Measurements from ENCODE around the gene ASIP. TPM values are rescaled to one million over a fixed set of nuclear protein-coding genes. Genes with fewer than 3 reads are reported as not detected.

ASIP gene
- total RNA-seq, 1 experiment from 2014 or later, result not detected

DNA sequence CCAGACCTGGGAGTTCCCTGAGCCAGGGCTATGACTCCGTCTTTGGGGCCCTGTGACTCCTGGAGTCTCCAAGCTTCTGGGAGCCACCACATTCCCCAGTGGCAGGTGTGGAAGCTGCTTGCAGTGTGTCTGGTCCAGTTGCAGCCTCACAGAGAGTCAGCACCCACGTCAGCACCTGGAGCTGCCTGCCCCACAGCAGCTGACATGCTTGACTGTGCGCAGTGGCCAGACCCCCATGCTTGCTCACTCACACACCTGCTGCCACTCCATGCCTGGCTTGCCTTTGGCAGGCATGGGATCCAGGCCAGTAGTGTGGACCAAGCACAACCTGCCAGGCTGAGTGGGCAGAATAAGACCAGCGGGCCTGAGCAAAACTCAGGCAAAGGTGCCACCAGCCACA is 31.0 kb upstream of the ASIP start:
- Mint-ChIP-seq H3K27me3 (ENCODE audit: low read depth) (no peaks in the 10 kb centered on the region; the same call in none of the 2 replicates), H3K9me3 (peaks cover 22 to 25% of the 10 kb centered on the region in 2 experiments), H3K27ac (no peak overlapping the region), H3K4me3 (no peak overlapping the region), H3K36me3 (ENCODE audit: insufficient read depth in 1 of 3, low read depth in 3 of 3) (peaks cover 0 to 1% (median 0%) of the 10 kb centered on the region in 3 experiments; a peak in 3 of 7 replicates), H3K4me1 (peaks cover 0 to under 1% of the 10 kb centered on the region in 2 experiments; a peak in 1 of 4 replicates)
- Histone ChIP-seq H3K4me1 (ENCODE audit: insufficient read depth, low read length) (no peaks in the 10 kb centered on the region), H3K9me3 (ENCODE audit: control insufficient read depth, low read depth, low read length) (no peaks in the 10 kb centered on the region), H2AFZ (ENCODE audit: low read length) (no peak overlapping the region), H2AK5ac (ENCODE audit: insufficient read length, low read length) (no peak overlapping the region), H3K27ac (ENCODE audit: insufficient read length, low read depth, low read length) (no peak overlapping the region), H3K79me1 (ENCODE audit: insufficient read depth, low read depth, low read length, poor library complexity, severe bottlenecking) (no peaks in the 10 kb centered on the region), H4K91ac (ENCODE audit: insufficient read length, low read depth, low read length) (no peak overlapping the region), H4K5ac (ENCODE audit: insufficient read length, low read depth, low read length) (no peak overlapping the region), H3K4ac (ENCODE audit: low read depth, low read length) (no peak overlapping the region), H4K20me1 (ENCODE audit: control insufficient read depth, insufficient read depth, insufficient read length) (no peaks in the 10 kb centered on the region), H2BK5ac (ENCODE audit: insufficient read length, low read length) (no peak overlapping the region), H2BK15ac (ENCODE audit: low read depth, low read length) (no peak overlapping the region), H2BK120ac (ENCODE audit: low read depth, low read length, poor library complexity, severe bottlenecking) (no peak overlapping the region), H3T11ph (ENCODE audit: low read length) (no peak overlapping the region), H3K27me3 (ENCODE audit: insufficient read depth, low read length) (no peaks in the 10 kb centered on the region; the same call in 1 of the 2 replicates), H4K8ac (replicated peaks; ENCODE audit: insufficient read length, low read depth, low read length) (no peak overlapping the region), H3K9ac (ENCODE audit: extremely low read depth, insufficient read length, low read length) (no peak overlapping the region), H3K23me2 (ENCODE audit: insufficient read length, low read depth, low read length, poor library complexity, severe bottlenecking) (no peaks in the 10 kb centered on the region), H3K56ac (ENCODE audit: insufficient read length, low read depth, low read length) (no peak overlapping the region), H2BK20ac (ENCODE audit: low read depth, low read length, poor library complexity, severe bottlenecking) (no peak overlapping the region), H3K23ac (ENCODE audit: insufficient read length, low read depth, low read length) (no peak overlapping the region), H3K18ac (ENCODE audit: insufficient read length, low read depth, low read length) (no peak overlapping the region), H2BK12ac (ENCODE audit: insufficient read length, low read depth, low read length) (no peak overlapping the region), H3K14ac (ENCODE audit: insufficient read depth, low read length) (no peak overlapping the region), H3K79me2 (ENCODE audit: insufficient read depth, low read length) (no peaks in the 10 kb centered on the region), H3K4me2 (ENCODE audit: insufficient read depth, insufficient read length, low read length) (no peak overlapping the region)
- no CpG with 5 or more reads among the region's 4 CpGs for WGBS (ENCODE audit: extremely low coverage, insufficient read length, low lambda C conversion rate)
- no peak for DNase-seq
- TF ChIP-seq CTCF (conservative IDR thresholded peaks at IDR 0.05), result no peak

Data from H9 (cell line).